IPS-15b (cell line): ENCODE results near the gene PDK4.
"Not testable (repeated sequence)": the region's sequence is repeated elsewhere in the genome, so short reads cannot be mapped to it uniquely, and the experiment has no call there.

ENCODE experiments used
- H3K27me3 ChIP-seq: one replicate; pipeline ENCODE4 v1.6.1; 2013; ENCODE audit warnings: low read length; ENCODE audit not compliant: control insufficient read depth, insufficient read depth
- H3K36me3 ChIP-seq: one replicate; pipeline ENCODE4 v1.6.1; 2013; ENCODE audit warnings: low read length; ENCODE audit not compliant: control insufficient read depth, insufficient read depth
- H3K4me1 ChIP-seq: one replicate; pipeline ENCODE4 v1.6.1; 2013; ENCODE audit warnings: mild to moderate bottlenecking, low read length; ENCODE audit not compliant: control insufficient read depth, insufficient read depth
- H3K4me3 ChIP-seq: one replicate; pipeline ENCODE4 v1.5.1; 2013; ENCODE audit warnings: low read depth, low read length
- H3K9ac ChIP-seq: one replicate; pipeline ENCODE4 v1.6.1; 2013; ENCODE audit warnings: low read depth, mild to moderate bottlenecking, low read length
- H3K9me3 ChIP-seq: one replicate; pipeline ENCODE4 v1.6.1; 2013; ENCODE audit warnings: mild to moderate bottlenecking, low read length; ENCODE audit not compliant: control insufficient read depth, insufficient read depth

The PDK4 gene

GRCh38 chr7:95553939-95554338 is 42.4 kb downstream of the PDK4 start:
- Histone ChIP-seq H3K36me3 (no peaks in the 10 kb centered on the region), H3K4me3 (no peak overlapping the region), H3K4me1 (no peaks in the 10 kb centered on the region), H3K27me3 (no peaks in the 10 kb centered on the region), H3K9ac (no peak overlapping the region), H3K9me3 (no peaks in the 10 kb centered on the region)

- not testable (repeated sequence) for H3K36me3 ChIP-seq, H3K9me3 ChIP-seq, H3K27me3 ChIP-seq, H3K9ac ChIP-seq, H3K4me3 ChIP-seq, H3K4me1 ChIP-seq
These were observed 44.0 kb downstream of the PDK4 start for GRCh38 chr7:95552010-95552926.

GRCh38 chr7:95550546-95550945 is 45.8 kb downstream of the PDK4 start:
- no peaks in the 10 kb centered on the region for H3K36me3 ChIP-seq

GRCh38 chr7:95549818-95550529 is 46.3 kb downstream of the PDK4 start:
- no peaks in the 10 kb centered on the region for H3K9me3 ChIP-seq
- H3K27me3 ChIP-seq, result no peaks in the 10 kb centered on the region
- no peaks in the 10 kb centered on the region for H3K36me3 ChIP-seq
- H3K4me3 ChIP-seq, result no peak overlapping the region
- no peak overlapping the region for H3K9ac ChIP-seq
- H3K4me1 ChIP-seq, result peaks cover 3% of the 10 kb centered on the region

More at GRCh38 chr7:95550546-95550945, 45.8 kb downstream of the PDK4 start:
- H3K4me3 ChIP-seq, result no peak overlapping the region
- no peaks in the 10 kb centered on the region for H3K9me3 ChIP-seq
- H3K27me3 ChIP-seq, result no peaks in the 10 kb centered on the region
- H3K4me1 ChIP-seq, result no peaks in the 10 kb centered on the region
- H3K9ac ChIP-seq, result no peak overlapping the region

GRCh38 chr7:95547361-95548348 is 48.7 kb downstream of the PDK4 start:
- H3K36me3 ChIP-seq, result no peaks in the 10 kb centered on the region
- H3K4me3 ChIP-seq, result no peak overlapping the region
- H3K9me3 ChIP-seq, result no peaks in the 10 kb centered on the region
- H3K27me3 ChIP-seq, result no peaks in the 10 kb centered on the region
- H3K9ac ChIP-seq, result no peak overlapping the region
- H3K4me1 ChIP-seq, result peaks cover 3% of the 10 kb centered on the region

GRCh38 chr7:95546647-95547046 is 49.7 kb downstream of the PDK4 start:
- Histone ChIP-seq H3K9ac (no peak overlapping the region), H3K27me3 (no peaks in the 10 kb centered on the region), H3K4me1 (peaks cover 3% of the 10 kb centered on the region), H3K4me3 (no peak overlapping the region), H3K36me3 (no peaks in the 10 kb centered on the region), H3K9me3 (no peaks in the 10 kb centered on the region)

GRCh38 chr7:95545673-95546072 is 50.6 kb downstream of the PDK4 start:
- Histone ChIP-seq H3K4me1 (peaks cover 3% of the 10 kb centered on the region), H3K36me3 (no peaks in the 10 kb centered on the region), H3K4me3 (no peak overlapping the region), H3K9ac (no peak overlapping the region), H3K27me3 (no peaks in the 10 kb centered on the region), H3K9me3 (no peaks in the 10 kb centered on the region)

- peaks cover 3% of the 10 kb centered on the region for H3K4me1 ChIP-seq
- no peaks in the 10 kb centered on the region for H3K9me3 ChIP-seq
- H3K9ac ChIP-seq, result no peak overlapping the region
- H3K36me3 ChIP-seq, result no peaks in the 10 kb centered on the region
- no peaks in the 10 kb centered on the region for H3K27me3 ChIP-seq
- H3K4me3 ChIP-seq, result no peak overlapping the region
These were observed 51.2 kb downstream of the PDK4 start for GRCh38 chr7:95545007-95545615.

- no peak overlapping the region for H3K9ac ChIP-seq
- no peaks in the 10 kb centered on the region for H3K9me3 ChIP-seq
- no peaks in the 10 kb centered on the region for H3K36me3 ChIP-seq
- H3K4me3 ChIP-seq, result no peak overlapping the region
- H3K4me1 ChIP-seq, result peaks cover 3% of the 10 kb centered on the region
- H3K27me3 ChIP-seq, result no peaks in the 10 kb centered on the region
These were observed 52.1 kb downstream of the PDK4 start for GRCh38 chr7:95544171-95544570.

GRCh38 chr7:95543312-95543711 is 53.0 kb downstream of the PDK4 start:
- Histone ChIP-seq H3K9me3 (no peaks in the 10 kb centered on the region), H3K36me3 (no peaks in the 10 kb centered on the region), H3K27me3 (no peaks in the 10 kb centered on the region), H3K4me3 (no peak overlapping the region), H3K4me1 (peaks cover 3% of the 10 kb centered on the region), H3K9ac (no peak overlapping the region)

GRCh38 chr7:95540366-95540765 is 56.0 kb downstream of the PDK4 start:
- Histone ChIP-seq H3K36me3 (no peaks in the 10 kb centered on the region), H3K9me3 (no peaks in the 10 kb centered on the region), H3K27me3 (no peaks in the 10 kb centered on the region), H3K4me1 (peaks cover 2% of the 10 kb centered on the region), H3K4me3 (no peak overlapping the region), H3K9ac (no peak overlapping the region)
